ENCODE data around the gene AXL. TPM values are rescaled to one million over a fixed set of nuclear protein-coding genes. Genes with fewer than 3 reads are reported as not detected.

AXL gene
- total RNA-seq, 1 donor = 368 TPM

DNA sequence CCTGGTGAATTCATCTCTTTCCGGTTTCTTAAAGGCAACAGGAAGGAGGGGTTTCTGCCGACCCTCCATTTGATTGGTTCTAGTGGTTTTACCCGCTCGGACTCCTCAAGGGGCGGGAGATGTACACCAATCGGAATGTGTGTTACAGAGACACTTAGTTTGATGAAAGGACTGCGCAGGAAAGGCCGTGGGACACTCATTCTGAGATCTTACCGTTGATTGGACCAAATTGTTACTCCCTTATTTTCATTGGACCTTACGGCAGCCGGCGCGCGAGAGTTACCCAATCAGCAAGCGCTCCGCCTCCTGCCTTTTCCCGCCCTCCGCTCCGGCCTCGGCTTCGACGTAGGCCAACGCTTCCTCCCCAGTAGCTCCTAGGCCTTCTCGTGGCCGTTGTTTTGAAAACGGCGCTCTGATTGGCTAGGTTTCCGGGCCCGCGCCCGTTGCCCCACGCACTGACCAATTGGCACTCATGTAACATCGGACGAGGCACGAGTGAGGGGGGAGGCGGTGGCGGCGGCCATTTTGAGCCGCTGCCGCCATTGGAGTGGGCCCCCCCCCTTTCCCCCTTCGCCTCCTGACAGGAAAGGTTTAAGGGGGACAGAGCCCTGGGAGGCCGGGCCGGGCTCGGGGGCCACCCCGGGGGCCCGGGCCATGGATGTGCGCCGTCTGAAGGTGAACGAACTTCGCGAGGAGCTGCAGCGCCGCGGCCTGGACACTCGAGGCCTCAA lies 45.0 kb downstream of the AXL start, which contains the start of gene HNRNPUL1:
Gene HNRNPUL1 (plus strand): TSS at position 523 of the 731 bp plus-strand sequence. CDS start 132 bp downstream, at position 655.
- Histone ChIP-seq H2AFZ (ENCODE audit: low read length) (peak within 1 kb of the TSS; percentile 53), H3K79me2 (ENCODE audit: insufficient read depth, low read length) (peaks cover 47% of the 10 kb centered on the region), H4K20me1 (ENCODE audit: insufficient read depth, low read length) (peaks cover 20% of the 10 kb centered on the region), H3K4me1 (ENCODE audit: insufficient read depth, low read length) (peaks cover 32% of the 10 kb centered on the region), H3K4me3 (ENCODE audit: insufficient read depth, low read length) (peak within 1 kb of the TSS; percentile 95), H3K27ac (ENCODE audit: low read depth, low read length) (peak within 1 kb of the TSS; percentile 96), H3K36me3 (ENCODE audit: insufficient read depth, low read length) (peaks cover 44% of the 10 kb centered on the region), H3K9me3 (ENCODE audit: low read depth, low read length) (no peaks in the 10 kb centered on the region), H3K27me3 (ENCODE audit: insufficient read depth, low read length) (no peaks in the 10 kb centered on the region), H3K4me2 (ENCODE audit: insufficient read depth, low read length) (peak within 1 kb of the TSS; percentile 99)
- DNase-seq (ENCODE audit: insufficient read length, low spot score, missing footprints) = peak; percentile 99
- TF ChIP-seq, protein P1, sequence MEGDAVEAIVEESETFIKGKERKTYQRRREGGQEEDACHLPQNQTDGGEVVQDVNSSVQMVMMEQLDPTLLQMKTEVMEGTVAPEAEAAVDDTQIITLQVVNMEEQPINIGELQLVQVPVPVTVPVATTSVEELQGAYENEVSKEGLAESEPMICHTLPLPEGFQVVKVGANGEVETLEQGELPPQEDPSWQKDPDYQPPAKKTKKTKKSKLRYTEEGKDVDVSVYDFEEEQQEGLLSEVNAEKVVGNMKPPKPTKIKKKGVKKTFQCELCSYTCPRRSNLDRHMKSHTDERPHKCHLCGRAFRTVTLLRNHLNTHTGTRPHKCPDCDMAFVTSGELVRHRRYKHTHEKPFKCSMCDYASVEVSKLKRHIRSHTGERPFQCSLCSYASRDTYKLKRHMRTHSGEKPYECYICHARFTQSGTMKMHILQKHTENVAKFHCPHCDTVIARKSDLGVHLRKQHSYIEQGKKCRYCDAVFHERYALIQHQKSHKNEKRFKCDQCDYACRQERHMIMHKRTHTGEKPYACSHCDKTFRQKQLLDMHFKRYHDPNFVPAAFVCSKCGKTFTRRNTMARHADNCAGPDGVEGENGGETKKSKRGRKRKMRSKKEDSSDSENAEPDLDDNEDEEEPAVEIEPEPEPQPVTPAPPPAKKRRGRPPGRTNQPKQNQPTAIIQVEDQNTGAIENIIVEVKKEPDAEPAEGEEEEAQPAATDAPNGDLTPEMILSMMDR (IDR thresholded peaks at IDR 0.05; ENCODE audit: extremely low read depth, low read depth, low read length) = peak; percentile 13

DNA sequence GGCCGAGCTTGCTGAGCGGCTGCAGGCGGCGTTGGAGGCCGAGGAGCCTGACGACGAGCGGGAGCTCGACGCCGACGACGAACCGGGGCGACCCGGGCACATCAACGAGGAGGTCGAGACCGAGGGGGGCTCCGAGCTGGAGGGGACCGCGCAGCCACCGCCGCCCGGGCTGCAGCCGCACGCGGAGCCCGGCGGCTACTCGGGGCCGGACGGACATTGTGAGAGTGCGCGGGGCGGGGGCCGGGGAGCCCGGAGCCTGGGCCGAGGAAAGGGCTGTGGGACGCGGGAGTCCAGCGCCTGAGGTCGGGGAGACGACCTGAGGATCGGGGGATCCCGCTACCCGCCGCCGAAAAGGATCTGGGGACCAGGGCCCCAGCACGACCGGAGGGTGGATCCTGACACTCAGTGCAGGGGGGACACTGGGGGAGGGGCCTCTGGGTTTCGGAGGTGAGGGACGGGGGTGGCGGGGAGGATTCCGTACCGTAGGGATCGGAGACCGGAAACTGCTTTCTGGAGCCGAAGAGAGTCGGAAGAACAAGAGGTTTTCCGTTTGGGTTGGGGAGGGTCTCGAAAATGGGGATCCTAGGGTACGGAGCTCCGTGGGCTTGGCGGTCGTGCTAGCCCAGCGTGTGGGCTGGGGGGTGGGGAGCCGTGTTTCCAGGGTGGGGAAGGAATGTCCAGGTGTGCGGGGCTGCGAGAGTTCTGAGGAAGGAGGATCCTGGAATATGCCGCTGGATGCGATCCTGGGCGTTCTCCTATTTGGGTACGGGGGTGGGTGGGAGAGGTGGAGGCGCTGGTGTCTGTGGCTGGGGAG lies 45.8 kb downstream of the AXL start:
- peaks cover 54% of the 10 kb centered on the region for H3K79me2 ChIP-seq (ENCODE audit: insufficient read depth, low read length)
- no peak for DNase-seq (ENCODE audit: insufficient read length, low spot score, missing footprints)

DNA sequence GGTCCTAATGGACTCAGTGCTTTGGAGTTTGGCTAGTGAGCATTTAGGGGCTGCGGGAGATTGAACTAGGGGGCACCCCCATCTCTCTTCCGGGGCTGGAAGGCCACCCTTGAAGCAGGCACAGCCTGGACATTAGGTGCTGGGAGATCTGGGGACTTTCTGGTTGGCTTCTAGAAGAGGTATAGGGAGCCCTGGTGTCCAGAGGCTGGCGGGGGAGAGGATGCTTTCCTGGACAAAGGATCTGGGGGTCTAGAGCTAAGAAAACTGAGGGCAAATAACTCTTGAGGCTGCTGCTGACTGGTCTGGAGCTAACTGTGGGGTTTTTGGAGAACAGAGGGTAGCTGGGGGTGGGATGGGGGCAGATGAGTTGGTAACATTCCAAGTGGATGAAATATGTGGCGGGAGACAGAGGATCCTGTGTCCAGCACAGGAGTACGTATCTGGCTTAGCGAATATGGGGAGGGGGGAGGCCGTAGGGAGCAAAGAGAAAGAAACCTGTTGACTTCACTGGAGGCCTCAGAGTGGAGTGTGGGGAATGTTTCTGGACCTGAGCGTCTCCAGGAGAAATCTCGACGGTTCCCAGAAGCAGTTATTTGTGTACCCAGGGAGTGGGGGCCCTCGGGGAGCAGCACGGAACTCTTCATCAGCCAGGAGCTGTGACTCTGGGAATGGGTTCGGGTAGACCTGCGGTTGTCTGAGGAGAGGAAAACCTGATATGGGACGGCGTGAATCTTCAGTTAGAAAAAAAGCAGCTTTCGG lies 46.6 kb downstream of the AXL start:
- H3K27me3 ChIP-seq (ENCODE audit: insufficient read depth, low read length) = no peaks in the 10 kb centered on the region
- peaks cover 22% of the 10 kb centered on the region for H4K20me1 ChIP-seq (ENCODE audit: insufficient read depth, low read length)
- no peak for DNase-seq (ENCODE audit: insufficient read length, low spot score, missing footprints)
- no peaks in the 10 kb centered on the region for H3K9me3 ChIP-seq (ENCODE audit: low read depth, low read length)
- peak overlapping the region; percentile 95 for H3K4me3 ChIP-seq (ENCODE audit: insufficient read depth, low read length)
- peaks cover 47% of the 10 kb centered on the region for H3K36me3 ChIP-seq (ENCODE audit: insufficient read depth, low read length)
- peaks cover 54% of the 10 kb centered on the region for H3K79me2 ChIP-seq (ENCODE audit: insufficient read depth, low read length)
- peak overlapping the region; percentile 96 for H3K27ac ChIP-seq (ENCODE audit: low read depth, low read length)
- H2AFZ ChIP-seq (ENCODE audit: low read length) = no peak overlapping the region
- H3K4me1 ChIP-seq (ENCODE audit: insufficient read depth, low read length) = peaks cover 32% of the 10 kb centered on the region
- TF ChIP-seq, protein P1 (IDR thresholded peaks at IDR 0.05; ENCODE audit: extremely low read depth, low read depth, low read length) = no peak
- H3K4me2 ChIP-seq (ENCODE audit: insufficient read depth, low read length) = peak overlapping the region; percentile 98

More for the DNA sequence above, 45.8 kb downstream of the AXL start:
- Histone ChIP-seq H3K4me1 (ENCODE audit: insufficient read depth, low read length) (peaks cover 32% of the 10 kb centered on the region), H3K27me3 (ENCODE audit: insufficient read depth, low read length) (no peaks in the 10 kb centered on the region), H3K36me3 (ENCODE audit: insufficient read depth, low read length) (peaks cover 44% of the 10 kb centered on the region), H3K4me3 (ENCODE audit: insufficient read depth, low read length) (peak overlapping the region; percentile 95), H3K27ac (ENCODE audit: low read depth, low read length) (peak overlapping the region; percentile 96), H2AFZ (ENCODE audit: low read length) (peak overlapping the region; percentile 53), H3K4me2 (ENCODE audit: insufficient read depth, low read length) (peak overlapping the region; percentile 98), H4K20me1 (ENCODE audit: insufficient read depth, low read length) (peaks cover 22% of the 10 kb centered on the region), H3K9me3 (ENCODE audit: low read depth, low read length) (no peaks in the 10 kb centered on the region)
- TF ChIP-seq, protein P1 (IDR thresholded peaks at IDR 0.05; ENCODE audit: extremely low read depth, low read depth, low read length) = no peak
